GM12878 (cell line): Measurements from ENCODE around the gene MALRD1.

Experiments
- CHD1 ChIP-seq: IDR thresholded peaks from 2 replicates; pipeline ENCODE4 v1.6.1; 2012; ENCODE audit warnings: low read depth, low read length, improper control_type of control experiment
- CTCF ChIP-seq, 3 experiments: IDR thresholded peaks in 2 of 3; conservative IDR thresholded peaks in 1 of 3; 2 replicates each; pipeline ENCODE4 v1.5.1; 2011; ENCODE audit warnings: low read depth in 3 of 3, low read length in 3 of 3, mild to moderate bottlenecking in 3 of 3, control low read depth in 2 of 3, moderate library complexity in 2 of 3, inconsistent platforms in 1 of 3, mixed read lengths in 1 of 3; ENCODE audit not compliant: control insufficient read depth in 2 of 3, insufficient read depth in 1 of 3; ENCODE audit errors: extremely low read depth in 1 of 3
- ELK1 ChIP-seq: IDR thresholded peaks from 2 replicates; pipeline ENCODE4 v1.6.1; 2012; ENCODE audit warnings: low read depth, low read length, improper control_type of control experiment
- HCFC1 ChIP-seq: fragments of 150-350 bp; IDR thresholded peaks from 2 replicates; pipeline ENCODE4 v1.6.1; 2014; ENCODE audit warnings: low read length
- MAX ChIP-seq: IDR thresholded peaks from 2 replicates; pipeline ENCODE4 v1.6.1; 2012; ENCODE audit warnings: low read depth, low read length, improper control_type of control experiment
- POLR2AphosphoS5 ChIP-seq: IDR thresholded peaks from 2 replicates; pipeline ENCODE4 v1.6.1; 2011; ENCODE audit warnings: mild to moderate bottlenecking, low read length, inconsistent platforms
- RAD21 ChIP-seq: IDR thresholded peaks from 2 replicates; pipeline ENCODE4 v1.6.1; 2011; ENCODE audit warnings: mild to moderate bottlenecking, low read depth, low read length, moderate library complexity; ENCODE audit not compliant: insufficient read depth
- SIN3A ChIP-seq: IDR thresholded peaks from 2 replicates; pipeline ENCODE4 v1.6.1; 2012; ENCODE audit warnings: low read depth, low read length, improper control_type of control experiment
- SUZ12 ChIP-seq: fragments of 200-600 bp; sonication (generic); IDR thresholded peaks from one replicate; pipeline ENCODE4 v1.6.1; 2018; ENCODE audit warnings: antibody characterized with exemption, mild to moderate bottlenecking; ENCODE audit not compliant: unreplicated experiment
- TAF1 ChIP-seq: IDR thresholded peaks from 2 replicates; pipeline ENCODE4 v1.6.1; 2011; ENCODE audit warnings: mild to moderate bottlenecking, low read depth, low read length, borderline replicate concordance

- TF ChIP-seq POLR2AphosphoS5: no peak
- TF ChIP-seq TAF1: no peak
- TF ChIP-seq RAD21: no peak
- no peak for TF ChIP-seq CHD1
- no peak for TF ChIP-seq SUZ12
- TF ChIP-seq CTCF (IDR thresholded peaks at IDR 0.05 in 2 of 3, conservative IDR thresholded peaks at IDR 0.05 in 1 of 3; ENCODE audit: control insufficient read depth in 2 of 3, extremely low read depth in 1 of 3, insufficient read depth in 1 of 3, low read depth in 3 of 3, low read length in 3 of 3): no peak
- no peak for TF ChIP-seq SIN3A
- no peak for TF ChIP-seq MAX
- no peak for TF ChIP-seq HCFC1
- no peak for TF ChIP-seq ELK1
Observed at GRCh38 chr10:19421674-19422073, 373.1 kb downstream of the MALRD1 start.
